KBM-7 (cell line): ENCODE data around the gene MFSD6.
A peak's percentile ranks its signal among the peaks of the same experiment; 100 is the strongest.

ENCODE experiments used
- DNase-seq: peaks from one replicate; pipeline ENCODE4 v3.0.0-alpha.2; 2015
- in situ Hi-C: fragments of 300-500 bp; cut with MboI; formaldehyde crosslinking; loops from 2 replicates; pipeline ENCODE4 v1.14.3; 2020; ENCODE audit warnings: low sequenced_read_pairs, low pct_unique_long_range_greater_than_20kb, mixed read lengths

Gene MFSD6

DNA sequence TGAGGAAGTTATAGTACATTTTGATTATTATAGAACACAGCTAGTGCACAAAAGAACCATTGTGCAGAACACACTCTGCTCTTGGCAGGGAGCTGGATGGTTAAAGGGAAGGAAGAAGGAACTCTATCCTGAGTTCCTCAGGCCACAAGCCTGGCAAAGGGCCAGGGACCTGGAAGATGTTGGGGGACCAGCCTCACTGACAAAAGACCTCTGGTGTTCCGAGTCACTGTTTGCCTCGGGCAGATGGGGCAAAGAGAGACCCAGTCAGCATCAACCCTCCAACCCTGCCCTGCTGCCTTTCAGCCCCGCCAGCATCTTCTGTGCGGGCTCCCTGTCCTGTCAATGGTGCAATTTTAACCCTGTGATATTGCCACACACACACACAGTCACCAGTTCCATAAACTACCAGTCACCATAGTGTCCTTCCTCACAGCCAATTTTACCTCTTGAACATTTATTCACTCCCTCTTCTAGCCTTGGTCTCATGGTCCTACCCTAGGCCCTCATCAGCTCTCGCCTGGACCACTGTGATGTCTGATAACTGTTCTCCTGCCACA, 104.5 kb downstream of the MFSD6 start:
- in situ Hi-C loops, result no loop called here
- DNase-seq, result no peak

DNA sequence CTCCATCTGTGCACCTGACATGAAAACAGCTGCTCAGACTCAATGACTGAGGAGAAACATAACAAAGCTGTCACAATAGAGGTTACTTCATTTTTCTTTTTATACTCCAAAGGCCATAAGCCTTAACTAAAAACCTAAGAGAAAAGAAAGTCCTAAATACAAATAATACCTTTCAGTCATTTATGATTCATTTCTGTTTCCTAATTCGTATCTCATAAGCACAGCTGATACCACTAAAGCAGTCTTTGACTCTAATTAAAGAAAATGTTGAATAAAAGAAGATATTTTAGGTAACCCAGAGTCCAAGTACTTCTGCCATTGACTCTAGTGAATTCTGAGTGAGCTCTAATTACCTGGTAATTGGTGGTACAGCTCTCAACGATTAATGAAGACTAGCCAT, 105.7 kb downstream of the MFSD6 start:
- no peak for DNase-seq
- in situ Hi-C loops, result no loop called here

DNA sequence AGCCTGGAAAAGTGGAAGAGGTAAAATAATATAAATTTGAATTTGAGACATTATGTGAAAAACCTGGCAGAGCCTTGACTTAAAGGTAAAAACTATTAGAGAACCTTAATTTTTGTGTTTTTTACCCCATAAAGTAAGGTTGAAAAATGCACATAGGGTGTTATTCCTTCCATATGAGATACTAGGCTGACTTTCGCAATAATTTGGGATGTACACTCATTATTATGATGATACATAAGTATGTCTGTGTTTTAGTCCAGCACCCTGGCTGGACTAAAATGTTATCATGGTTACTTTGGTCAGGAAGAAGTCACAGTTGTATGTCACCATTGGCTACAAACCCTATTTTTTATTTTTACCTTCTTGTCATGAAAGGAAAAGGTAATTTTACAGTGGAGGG, 106.5 kb downstream of the MFSD6 start:
- DNase-seq, result no peak
- in situ Hi-C loops, result no loop called here

DNA sequence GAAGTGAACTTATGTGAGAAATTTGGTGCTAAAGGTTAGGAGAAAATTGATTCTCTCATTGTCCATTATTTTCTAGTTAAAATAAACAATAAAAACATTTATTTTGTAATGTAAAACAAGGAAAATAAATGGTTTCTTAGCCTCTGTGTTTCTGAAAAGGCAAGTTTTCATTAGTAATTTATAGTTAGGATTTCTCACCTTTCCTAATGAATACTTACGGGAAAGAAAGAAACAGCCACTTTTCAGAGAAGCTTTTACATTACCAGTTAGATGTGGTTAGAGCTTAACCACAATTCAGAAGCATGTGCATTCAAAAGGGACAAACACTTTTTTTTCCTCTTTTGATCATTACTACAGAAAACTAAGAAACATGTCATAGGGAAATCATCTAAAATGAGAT, 107.5 kb downstream of the MFSD6 start:
- in situ Hi-C loops, result no loop called here

DNA sequence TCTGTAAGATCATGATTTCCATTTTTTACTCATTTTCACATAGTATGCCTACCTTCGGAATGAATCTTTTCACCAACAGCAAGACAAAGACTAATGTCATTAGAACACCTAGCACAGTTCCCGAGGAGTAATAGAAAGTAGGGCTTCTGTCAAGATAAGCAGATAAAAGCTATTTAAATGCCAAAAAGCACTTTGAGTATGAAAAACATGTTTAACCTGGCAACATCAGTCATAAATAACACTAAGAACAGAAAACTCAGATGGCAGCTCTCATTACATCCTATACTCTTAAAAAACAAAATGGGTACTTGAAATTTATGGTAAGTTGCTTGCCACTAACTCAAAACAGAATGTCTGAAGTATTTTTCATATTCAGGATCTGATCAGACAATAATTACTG, 109.3 kb downstream of the MFSD6 start:
- no peak for DNase-seq
- in situ Hi-C loops, result no loop called here

More for the DNA sequence above, 107.5 kb downstream of the MFSD6 start:
- DNase-seq, result no peak

DNA sequence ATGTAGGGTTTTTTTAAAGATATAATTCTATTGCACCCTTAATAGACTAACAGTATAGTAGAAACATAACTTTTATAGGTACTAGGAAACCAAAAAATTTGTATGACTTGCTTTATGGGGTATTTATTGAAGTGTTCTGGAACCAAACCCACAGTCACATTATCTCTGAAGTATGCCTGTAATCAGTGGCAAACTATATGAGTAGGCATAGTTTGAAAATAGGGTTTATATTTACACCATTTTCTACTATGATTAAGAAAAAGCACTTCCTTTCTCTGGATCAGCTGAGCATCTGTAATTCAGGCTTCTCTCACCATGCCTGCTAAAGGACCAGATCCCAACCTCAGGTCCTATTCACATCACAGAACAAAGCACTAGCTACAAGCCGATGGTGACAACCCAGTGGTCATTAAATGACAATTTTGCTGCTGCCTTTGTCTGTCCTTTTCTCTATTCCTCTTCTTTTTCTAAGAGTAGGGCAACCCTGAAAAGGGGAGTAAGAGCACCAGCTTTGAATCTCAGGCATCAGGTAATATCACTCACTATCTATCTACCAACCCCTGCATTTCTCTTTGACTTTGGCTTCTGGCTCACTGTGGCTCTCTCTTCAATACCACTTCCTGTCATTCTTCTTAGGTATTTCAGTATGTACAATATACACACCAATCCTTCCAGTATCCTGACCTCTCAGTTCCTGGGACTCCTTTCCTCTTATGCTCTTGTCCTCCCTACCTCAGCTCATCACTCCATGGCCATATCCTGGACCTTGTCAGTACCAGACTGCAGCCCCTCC, 112.0 kb downstream of the MFSD6 start:
- in situ Hi-C loops, result no loop called here
- DNase-seq, result no peak

DNA sequence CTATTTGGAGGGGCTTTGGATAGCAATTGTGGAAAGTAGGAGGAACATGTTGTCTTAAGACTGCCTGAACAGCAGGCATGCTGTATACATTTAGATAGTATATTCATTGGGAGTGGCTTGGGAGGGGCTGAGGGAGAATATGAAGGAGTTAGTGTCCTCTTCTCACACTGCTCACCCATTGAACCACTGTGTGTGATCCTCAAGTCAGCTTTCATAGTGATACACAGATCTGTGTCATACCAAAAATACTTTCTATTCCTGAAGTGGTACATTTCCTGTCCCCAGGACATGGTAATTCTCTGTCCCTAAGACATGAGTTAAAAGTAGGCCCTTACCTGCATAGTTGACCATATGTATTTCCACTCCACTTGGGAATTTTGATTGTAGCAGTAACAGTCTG, 116.8 kb downstream of the MFSD6 start:
- in situ Hi-C loops, result no loop called here
- DNase-seq, result no peak

DNA sequence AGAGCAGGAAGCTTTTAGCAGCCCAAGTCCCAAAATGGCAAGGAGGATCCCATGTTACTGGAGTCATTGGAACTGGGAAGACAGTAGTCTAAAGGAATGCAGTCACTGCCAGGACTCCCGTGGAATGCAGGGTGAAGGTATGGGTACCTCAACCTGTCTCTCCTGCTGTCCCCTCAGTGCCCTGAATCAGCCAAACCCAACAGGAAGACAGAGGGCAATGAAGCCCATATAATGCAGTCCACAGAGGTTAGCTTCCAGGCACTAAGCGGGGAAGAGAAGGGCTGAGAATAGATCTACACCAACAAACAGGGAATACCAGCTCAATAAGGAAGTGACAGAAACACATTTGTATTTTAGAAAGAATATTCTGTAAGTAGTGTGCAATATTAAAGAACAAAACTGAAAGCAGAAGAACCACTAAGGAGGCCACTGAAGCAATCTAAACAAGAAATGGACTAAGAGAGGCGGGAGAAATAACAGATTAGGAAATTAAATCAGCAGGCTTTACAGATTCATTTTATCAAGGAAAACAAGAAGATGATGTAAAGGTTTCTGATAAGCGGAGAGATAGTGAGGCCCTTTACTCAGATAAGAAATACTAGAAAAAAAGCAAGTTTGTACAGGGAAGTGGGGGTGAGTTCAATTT, 118.1 kb downstream of the MFSD6 start:
- in situ Hi-C loops, result no loop called here

DNA sequence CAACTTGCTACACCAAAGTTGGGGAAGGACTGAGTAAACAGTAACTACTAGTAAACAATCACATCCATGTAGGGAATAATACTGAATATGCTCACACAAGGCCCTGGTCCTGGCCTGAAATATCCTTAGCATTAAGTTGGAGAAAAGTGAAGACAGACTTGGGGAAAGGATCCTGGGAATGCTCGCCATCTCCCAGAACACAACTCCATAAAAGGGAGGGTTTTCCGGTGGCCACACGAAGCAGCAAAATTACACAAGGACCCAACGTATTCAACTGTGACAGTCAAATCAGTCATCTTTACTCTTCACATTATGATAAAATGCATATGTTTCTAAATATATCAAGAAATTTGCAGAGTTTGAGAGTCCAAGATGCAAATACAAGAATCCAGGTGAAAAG, 119.1 kb downstream of the MFSD6 start:
- in situ Hi-C loops, result no loop called here
- no peak for DNase-seq

More for the DNA sequence above, 118.1 kb downstream of the MFSD6 start:
- no peak for DNase-seq

DNA sequence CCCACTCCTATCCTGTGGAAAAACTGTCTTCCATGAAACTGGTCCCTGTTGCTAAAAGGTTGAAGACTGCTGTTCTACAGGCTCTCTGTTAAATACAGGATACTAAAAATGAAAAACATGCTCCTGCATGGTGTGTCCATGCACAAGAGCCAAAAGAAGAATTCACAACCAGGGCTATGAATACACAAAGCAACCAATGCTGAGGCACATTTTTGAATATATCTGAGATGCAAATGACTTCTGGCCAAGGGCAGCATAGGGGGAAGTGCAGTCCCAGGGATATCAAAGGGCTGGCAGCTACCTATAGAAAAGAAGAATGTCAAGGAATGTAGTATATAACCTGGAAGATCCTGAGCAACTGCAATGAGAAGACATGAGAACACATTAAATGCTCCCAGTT, 119.8 kb downstream of the MFSD6 start:
- DNase-seq, result no peak
- in situ Hi-C loops, result no loop called here

DNA sequence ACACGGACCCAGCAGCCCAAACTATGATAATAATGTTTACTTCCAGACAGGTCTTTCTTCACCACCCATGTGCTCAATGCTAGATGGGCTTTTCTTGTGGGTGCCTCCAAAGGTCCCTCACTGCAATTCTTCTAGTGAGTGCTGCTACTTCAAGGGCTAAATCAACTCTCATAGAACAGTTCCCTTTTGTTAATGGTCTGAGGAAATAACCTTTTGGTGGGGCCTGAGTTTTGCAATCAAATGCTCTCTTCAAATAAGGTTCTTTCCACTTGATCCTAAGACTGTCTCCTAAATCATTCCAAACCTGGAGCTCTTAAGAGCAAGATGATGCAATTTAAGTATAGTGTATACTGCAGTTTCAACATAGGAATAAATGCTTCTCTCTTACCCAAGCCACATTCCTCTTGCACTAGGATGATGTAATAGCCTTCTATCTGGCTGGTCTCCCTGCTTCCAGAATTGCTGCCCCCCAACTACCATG, 120.4 kb downstream of the MFSD6 start:
- in situ Hi-C loops, result no loop called here
- peak; percentile 40 for DNase-seq

DNA sequence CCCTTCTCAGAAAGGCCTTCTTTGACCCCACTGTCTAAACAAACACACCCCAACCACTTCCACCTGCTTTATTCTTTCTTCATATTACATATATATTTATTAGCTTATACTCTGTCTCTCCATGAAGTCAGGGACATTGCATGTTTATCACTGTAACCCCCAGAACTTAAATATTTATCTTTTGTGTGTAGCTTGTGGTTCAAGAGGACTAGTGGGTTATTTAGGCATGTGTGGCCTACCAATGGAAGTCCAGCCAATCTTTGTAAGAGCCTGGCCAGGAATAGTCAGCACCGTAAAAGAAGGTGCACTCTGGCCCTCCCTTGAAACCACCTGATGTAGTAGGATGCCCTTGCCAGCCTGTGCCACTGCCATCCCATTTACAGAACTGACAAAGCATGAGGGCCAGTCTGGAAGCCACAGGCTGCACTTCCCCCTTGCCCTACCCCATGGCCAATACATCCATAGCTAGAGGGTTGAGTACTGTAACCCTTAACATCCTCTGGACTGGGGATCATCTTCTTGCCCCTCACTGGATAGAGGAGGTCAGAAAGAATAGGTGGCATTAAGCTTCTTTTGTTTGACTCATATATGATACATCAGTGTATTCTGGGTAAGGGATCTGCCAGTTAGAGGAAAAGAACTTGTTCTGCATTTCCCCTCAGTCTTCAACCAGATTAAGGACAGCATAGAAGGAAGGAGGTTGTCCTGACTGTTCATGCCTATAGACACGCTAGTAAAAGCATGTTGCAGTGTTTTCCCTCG, 121.5 kb downstream of the MFSD6 start:
- DNase-seq, result peak; percentile 43
- in situ Hi-C loops, result no loop called here

DNA sequence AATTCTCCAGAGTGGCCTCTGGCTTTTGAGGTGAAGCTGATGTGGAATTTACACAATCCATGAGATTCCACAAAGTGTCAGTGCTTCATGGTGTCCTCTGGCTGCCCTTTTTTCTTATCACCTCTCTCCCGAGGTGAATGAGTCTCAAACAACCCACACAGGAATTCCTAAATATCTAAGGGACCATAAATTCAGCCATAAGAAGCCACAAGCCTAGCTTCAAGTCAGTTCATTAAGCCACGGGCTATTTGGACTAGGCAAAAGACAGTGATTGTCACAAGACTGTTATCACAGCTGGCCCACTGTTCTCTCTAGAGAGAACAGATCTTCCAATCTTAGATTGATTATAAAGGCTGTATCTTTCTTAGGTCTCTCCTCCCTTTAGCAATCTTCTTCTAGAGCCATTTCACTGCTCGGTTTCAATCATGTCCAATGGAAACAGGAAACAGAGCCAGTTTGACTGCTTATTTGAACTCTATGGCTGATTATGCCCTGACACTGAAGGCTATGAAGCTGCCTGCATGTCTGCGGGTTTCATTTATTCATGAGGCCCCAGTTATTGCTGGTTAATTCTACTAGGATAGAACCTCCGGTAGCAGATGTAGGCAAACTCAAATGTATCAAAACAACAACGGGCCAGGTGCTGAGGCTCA, 122.2 kb downstream of the MFSD6 start:
- DNase-seq, result no peak
- in situ Hi-C loops, result no loop called here

DNA sequence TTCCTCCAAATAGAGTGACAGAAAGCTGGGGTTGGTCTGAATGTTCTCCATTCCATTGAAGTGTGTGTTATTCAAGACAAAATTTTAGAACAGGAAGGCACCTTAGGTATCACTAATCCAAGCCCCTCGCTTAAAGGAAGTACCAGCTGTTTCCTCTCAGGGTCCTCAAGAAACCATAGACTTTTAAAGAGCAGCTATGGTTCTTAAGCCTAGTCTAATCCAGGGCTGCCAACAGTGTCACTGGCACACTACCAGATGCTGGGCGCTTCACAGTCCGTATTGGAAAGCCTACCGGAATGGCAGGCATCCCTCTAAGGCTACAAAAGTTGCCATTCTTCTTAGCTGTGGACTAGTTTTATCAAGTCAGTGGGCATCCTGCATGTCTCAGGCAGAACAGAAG, 124.4 kb downstream of the MFSD6 start:
- in situ Hi-C loops, result no loop called here
- peak; percentile 67 for DNase-seq

DNA sequence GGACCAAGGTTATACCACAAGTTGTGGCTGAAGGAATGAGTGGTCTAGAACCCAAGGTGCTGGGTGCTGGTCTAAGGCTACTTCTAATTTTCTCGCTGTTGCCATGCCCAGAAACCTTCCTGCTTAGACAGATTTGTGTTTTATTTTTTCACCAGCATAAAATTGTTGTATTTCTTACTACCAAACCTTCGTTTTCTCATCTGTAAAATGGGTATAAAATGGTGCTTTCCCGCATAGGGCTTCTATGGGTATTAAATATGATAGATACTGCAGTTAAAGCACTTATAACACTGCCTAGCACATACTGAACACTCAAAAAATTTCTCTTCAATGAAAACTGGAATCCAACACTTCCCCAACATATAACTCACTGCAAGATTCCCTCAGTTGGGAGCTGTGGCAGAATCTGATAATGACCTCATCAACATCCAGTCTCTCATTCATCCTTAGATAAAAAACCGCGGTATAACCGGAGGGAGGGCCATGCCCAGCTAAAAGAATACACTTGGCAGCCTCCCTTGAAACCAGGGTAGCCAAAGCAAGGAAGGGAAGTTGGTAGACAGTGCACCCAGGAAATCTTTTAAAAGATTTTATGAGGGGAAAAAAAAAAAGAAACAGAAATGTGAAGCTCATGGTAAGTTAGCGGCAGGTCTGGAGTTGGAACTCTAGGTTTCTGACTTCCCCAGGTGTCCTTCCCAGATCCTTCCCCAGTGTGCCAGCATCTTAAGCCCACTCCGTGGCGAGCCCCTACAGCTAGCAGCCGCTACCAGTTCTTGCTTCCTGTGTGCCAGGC, 125.2 kb downstream of the MFSD6 start:
- in situ Hi-C loops, result no loop called here
- peak; percentile 36 for DNase-seq

DNA sequence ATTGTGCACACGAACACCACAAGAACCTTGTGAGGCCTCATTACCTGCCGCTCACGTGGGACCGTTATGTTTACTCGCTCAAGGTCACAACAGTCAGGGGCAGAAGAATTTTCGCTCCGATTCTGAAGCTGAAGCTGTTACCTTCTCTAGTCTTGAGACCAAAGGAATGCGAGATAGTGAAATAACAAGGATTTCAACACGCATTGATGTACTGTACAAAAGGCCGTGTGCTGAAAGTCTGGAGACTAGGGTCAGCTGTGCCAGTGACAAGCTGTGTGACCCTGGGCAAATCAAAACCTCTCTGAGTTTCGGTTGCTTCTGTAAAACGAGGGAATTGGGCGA, 125.8 kb downstream of the MFSD6 start:
- DNase-seq, result no peak
- in situ Hi-C loops, result no loop called here

DNA sequence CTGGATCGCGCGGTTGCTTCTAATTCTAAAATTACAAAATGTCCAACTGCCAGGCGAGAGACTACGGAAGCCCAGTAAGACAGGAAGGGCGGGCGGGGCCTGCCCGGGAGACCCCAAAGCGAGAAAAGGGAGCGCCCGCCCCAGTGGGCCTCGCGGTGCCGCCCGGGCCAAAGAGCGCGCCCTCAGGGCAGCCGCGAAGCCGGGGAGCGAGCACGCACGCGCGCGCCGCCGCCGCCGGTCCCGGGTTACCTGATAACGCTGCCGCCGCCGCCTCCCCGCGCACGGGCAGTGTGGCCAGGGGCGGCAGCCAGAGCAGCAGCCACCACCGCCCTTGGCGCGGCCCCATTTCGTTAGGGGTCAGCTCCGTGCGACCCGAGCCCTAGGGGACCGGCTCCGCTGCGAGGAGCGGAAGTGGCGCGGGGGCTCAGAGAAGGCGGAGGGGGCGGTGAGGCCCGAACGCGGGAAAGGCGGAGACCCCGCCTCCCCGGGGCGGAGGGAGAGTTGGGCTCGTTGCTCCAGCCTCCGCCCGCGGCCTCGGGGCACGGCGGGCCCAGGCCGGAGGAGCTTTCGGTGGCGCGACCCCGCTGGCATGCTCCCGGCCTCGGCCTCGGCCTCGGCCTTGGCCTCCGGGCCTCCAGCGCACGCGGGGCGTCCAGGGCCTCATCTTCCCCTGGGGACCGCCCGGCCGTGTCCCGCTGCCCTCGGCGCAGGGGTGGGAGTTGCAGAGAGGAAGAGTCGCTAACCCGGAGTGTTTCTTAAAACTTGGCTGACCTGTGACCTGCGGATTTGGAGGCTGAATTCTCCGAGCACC, 126.4 kb downstream of the MFSD6 start, which contains the start of gene NEMP2:
Gene NEMP2 (minus strand): TSS at position 413 of the 811 bp plus-strand sequence. CDS start 67 bp downstream, at position 346.
- in situ Hi-C loops, result no loop called here
- peak; percentile 87 for DNase-seq

DNA sequence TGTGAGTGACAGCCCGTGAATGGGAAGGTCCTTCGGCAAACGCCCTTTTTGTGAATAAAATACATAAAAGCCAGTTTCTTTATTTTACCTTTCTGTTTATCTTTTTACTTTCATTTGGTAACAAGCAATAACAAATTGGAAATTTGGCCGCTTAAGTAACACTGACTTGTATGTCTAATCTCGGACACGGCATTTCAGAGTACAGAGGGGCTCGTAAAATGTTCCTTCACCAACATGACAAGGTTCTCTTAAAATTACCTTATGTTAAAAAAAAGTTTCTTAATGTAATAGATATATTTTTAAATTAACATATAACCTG, 126.9 kb downstream of the MFSD6 start:
- no peak for DNase-seq
- in situ Hi-C loops, result no loop called here
